Stimulated activated CD8-positive, alpha-beta memory T cell treated with anti-CD3 and anti-CD28 coated beads, Interleukin-4, amount 100 ng/mL, for 4 hours (primary cell): ENCODE measurements around the gene TPGS1.
"Not testable (repeated sequence)": the region's sequence is repeated elsewhere in the genome, so short reads cannot be mapped to it uniquely, and the experiment has no call there.

Experiments used
- DNase-seq, 2 donors: peaks; one replicate each; pipeline ENCODE4 v3.0.0-alpha.2; 2020; ENCODE audit warnings: low read depth in 2 of 2, low spot score in 1 of 2

The TPGS1 gene

DNA sequence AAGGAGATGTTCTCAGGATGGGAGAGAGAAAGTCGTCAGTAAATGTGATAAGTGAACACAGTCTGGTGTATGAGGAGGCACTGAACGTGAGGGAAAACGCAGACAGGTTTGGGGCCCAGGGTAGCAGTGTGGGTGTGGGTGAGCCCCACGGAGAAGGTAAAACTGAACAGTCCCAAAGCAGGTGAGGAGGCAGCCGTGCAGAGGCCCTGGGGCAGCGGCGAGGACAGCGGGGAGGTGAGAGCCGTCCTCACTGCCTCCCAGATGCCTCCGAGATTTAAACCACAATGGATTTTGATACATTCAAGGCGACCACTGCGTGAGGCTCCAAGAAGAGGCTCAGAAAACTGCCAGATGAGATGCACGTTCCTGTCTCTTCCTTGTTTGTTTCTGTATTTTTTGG lies 31.9 kb upstream of the TPGS1 start:
- no peak for DNase-seq

DNA sequence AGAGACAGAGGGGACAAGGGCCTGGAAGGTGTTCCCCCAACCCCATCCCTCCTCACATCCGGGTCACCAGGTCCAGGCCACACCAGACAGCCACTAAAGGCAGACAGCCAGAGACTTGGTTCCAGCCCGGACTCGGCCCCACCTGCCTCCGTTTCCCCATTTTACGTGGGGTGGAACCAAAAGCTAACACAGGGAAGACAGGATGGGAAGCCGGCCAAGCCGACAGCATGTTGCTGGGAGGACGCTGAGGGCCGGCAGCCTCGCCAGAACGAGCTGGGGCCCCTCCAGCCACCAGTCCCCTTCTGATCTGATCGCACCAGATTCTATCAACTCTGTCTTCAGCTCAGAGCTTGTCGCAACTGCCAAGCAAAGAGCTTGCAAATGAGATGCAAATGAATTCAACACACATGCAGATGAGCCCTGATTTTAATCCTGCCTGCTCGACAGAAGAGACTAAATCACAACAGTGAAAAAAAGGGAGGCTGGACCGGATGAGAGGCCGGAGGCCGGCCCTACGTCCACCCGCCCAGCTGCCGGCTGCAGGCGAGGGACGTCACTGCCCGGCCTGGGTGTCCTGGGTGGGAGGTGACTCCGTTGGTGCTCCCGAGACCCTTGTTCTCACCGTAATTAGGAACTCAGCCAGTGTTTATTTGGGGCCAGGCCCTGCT lies 28.9 kb upstream of the TPGS1 start:
- DNase-seq: no peak

DNA sequence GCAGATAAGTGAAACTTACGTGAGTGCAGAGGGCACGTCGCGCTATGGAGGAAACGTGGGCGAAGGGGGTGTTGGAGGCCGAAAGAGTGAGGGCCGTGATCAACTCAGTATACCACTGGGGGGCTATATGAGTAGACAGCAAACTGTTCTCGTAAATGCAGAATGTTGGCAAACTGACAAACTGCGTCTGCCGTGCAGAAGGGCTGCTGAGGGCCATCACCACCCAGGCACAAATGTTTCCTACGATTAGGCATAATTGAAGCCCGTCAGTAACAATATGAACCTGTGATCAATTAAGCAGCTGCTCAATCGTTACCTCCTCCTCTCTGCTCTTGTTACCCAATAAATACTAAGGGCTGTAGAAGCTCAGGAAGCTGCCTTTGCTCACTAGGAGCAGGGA lies 28.3 kb upstream of the TPGS1 start:
- no peak for DNase-seq

DNA sequence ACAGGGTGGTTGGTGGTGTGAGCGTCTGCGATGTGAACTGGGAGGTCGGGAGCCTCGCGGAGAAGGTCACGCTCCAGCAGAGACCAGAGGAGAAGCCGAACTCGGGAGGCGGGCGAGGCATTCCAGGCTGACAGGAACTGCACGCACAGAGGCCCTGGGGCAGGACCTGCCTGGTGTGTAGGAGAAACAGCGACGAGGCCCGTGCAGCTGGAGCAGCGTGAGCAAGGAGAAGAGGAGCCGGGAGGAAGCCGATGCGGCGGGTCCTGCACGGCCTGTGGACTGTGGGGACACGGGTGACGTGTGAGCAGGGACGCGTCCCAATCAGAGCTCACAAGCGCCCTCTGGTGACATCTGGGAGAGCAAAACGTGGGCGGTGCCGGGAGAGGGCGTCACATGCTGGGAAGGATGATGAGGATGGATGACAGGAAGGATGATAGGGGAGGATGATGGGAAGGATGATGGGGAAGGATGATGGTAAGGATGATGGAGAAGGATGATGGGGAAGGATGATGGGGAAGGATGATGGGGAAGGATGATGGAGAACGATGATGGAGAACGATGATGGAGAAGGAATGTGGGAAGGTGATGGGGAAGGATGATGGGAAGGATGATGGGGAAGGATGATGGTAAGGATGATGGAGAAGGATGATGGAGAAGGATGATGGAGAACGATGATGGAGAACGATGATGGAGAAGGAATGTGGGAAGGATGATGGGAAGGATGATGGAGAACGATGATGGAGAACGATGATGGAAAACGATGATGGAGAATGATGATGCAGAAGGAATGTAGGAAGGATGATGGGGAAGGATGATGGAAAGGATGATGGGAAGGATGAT lies 27.1 kb upstream of the TPGS1 start:
- no peak for DNase-seq

DNA sequence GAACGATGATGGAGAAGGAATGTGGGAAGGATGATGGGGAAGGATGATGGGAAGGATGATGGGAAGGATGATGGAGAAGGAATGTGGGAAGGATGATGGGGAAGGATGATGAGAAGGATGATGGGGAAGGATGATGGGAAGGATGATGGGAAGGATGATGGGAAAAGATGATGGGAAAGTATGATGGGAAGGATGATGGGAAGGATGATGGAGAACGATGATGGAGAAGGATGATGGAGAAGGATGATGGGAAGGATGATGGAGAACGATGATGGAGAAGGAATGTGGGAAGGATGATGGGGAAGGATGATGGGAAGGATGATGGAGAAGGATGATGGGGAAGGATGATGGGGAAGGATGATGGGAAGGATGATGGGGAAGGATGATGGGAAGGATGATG lies 26.2 kb upstream of the TPGS1 start:
- not testable (repeated sequence) for DNase-seq

DNA sequence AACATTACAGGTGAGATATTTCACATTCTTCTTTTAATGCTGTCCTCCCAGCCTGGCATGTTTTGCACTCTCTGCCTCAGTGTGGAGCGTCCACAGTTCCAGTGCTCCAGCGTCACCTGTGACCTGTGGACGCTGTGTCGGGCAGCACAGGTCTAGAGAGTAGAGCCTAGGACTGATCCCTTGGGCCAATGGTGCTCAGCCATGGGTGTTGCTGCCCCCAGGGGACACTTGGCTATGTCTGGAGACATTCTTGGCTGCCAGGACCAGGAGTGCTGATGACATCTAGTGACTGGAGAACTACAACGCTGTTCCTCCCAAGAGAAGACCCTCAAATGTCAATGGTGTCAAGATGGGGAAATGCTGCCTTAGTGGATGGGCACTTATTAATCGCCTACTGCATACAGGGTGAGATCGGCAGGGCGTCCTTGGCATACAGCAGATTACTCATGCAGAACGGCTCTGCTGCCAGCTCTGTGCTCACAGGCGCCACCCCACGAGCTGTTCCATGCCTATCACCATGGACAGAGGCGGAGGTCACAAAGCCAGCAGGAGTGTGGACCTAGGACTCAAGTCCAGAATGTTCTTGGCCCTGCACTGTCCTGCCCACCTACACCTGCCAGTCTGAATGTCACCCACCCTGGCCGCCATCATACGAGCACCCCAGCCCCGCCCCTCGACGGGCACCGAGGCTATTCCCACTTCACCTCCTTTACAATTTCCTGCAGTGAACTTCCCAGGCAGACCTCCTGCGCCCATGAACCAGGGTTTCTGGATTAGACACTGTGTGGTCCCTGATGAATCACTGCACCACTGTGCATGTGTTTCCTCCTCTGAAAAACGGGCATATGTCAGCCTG lies 24.9 kb upstream of the TPGS1 start:
- no peak for DNase-seq

DNA sequence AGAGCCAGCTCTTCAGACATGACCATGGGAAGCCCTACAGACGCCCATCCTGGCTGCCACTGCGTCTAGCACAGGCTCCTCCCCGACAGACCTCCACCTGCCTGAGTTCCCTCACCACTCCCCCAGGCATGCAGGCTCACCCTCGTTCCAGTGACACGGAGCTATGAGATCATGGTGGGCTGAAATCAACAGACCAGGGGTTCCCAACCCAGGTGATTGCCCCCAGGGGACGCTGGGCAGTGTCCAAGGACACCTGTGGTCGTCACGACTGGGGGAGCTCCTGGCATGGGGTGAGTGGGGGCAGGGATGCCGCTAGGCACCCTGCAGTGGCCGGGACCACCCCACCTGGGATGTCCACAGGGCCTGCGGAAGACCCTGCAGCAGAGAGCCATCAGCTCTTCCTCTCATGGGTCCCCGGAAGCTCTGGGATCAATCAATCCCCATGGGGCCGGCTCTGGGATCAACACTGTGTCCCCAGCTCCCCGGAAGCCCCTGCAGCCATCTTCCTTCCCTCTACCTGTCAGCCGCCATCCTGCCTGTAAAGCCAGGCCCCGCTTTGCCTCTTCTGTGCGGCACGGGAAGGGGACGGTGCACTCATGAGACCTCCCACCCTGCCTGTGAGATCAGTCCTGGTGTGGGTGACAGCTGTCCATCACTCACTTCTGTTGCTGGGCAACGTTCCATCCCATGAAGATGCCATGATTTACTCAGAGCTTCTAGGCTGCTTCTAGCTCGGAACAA lies 23.8 kb upstream of the TPGS1 start:
- no peak for DNase-seq

DNA sequence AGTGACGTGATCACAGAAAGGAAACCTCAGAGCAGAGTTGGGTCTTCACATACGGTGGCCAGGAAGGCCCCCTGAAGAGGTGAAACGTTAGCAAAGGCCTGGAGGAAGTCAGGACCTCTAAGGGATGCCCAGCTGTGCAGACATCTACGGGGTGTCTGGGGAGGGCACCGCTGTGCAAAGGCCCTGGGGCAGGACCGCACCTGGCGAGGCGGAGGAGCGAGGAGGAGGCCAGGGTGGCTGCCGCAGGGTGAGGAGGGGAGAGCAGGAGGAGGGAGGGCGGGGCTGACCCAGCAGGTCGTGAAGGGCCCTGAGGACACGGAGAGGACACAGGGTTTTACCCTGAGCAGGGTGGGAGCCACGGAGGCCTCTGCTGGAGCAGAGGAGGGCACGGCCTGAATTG lies 22.8 kb upstream of the TPGS1 start:
- no peak for DNase-seq

DNA sequence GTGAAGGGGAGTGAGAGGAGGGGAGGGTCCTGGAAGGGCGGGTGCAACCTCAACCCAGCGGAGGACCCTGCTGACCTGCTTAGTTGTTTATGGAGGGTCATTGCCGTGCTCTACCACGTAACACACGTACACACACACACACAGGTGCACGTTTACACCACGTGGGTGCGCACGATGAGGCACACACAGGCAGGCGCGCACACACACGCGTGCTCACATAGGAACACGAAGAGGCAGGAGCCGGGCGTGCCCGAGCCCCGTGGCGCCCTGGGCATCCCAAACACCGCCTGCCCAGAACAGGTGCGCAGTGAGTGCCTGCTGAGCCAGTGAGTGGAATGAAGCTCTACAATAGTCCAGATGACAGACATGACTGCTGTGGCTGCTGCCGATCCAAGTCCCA lies 22.2 kb upstream of the TPGS1 start:
- DNase-seq: no peak

DNA sequence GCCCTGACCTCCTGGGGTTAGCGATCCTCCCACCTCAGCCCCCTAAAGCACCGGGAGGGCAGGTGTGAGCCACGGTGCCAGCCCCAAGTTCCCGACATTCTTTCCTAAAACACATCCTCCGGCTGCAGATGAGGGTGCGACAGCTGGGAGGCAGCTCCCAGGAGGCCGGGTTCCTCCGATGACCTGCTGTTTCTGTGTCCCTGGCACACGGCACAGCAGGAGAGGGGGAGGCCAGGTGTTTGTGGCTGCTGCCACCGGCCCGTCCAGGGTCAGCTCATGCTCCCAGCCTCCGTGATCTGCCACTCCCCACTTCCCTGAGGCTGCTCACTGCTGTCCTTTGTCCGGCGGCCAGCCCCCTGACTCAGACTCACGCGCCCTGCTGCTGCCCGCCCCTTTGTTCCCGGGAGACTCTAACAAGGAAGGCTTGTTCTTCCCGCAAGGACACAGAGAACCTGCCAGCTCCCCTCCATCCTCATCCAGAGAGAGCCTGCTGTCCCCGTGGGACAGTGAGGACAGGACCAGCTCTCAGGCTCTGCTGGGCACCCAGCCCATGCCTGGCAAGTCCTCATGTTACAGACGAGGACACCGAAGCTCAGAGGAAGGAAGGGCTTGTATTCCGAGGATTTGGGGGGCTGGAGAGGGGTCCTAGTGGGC lies 21.6 kb upstream of the TPGS1 start:
- no peak for DNase-seq

DNA sequence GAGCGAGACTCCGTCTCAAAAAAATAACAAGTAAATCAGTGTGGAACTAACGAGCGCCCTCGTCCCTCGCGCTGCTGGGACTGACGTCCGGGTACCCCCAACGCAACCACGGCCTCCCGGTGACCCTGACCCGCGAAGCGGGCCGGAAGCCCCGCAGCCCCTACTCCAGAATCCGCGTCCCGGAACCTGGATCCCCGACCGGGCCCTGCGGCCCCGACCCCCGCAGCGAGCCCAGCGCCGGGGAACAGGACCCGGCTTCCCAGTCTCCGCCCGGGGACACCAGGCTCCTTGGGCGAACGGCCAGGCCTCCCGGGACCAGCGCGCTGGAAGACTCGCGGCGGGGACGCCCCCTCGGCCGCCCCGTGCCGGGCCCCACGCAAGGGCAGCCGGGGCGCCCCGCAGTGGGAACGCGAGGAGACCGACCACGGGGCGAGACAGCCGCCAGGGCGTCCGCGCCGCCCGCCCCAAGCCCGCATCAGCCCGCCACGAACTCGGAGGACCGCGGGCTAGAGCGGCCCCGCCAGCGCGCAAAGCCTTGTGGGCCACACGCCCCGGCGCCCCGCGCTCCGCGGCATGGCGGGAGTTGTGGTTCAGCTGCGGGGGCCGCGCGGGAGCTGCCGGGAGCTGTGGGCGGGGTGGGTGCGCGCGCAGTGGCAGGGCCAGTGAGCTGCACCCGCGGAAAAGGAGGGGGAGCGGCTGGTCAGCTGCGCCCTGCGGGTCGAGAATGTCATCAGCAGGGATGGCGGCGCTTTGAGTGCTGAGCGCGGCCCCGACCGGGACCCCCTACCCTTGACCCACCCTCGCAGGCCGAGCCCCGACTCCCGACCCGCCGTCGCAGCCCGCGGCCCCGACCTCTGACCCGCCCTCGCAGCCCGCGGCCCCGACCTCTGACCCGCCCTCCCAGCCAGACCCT lies 18.5 kb upstream of the TPGS1 start:
- DNase-seq: peak; percentile 81 to 86

DNA sequence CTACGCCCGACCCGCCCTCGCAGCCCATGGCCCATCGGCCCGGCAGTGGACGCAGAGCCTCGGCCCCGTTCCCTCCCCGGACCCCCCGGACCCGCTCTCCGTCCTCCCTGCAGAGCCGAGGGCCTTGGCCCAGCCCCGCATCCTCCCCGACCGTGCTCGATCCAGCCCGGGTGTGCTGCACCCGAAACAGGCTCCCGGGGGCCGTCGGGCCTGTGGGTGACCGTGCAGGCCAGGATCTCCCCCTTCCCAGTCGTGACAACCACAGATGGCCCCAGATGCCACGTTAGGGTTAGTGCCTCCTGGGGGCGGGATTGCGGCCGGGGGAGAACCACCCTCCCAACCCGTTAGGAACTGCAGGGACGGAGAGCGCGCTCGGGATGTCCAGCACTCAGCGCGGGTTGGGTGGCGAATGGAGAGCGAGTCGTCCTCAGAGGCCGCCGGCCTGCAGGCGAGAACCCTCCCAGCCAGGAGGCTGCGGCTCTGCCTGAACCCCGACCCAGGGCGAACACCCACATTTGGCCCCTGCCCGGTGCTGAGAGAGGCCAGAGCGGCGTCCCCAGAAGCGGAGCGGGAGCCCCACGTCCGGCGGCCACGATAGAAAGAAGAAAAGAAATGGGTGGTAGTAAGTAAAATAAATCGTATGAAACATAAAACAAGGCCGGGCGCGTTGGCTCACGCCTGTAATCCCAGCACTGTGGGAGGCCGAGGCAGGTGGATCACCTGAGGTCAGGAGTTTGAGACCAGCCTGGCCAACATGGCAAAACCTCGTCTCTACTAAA lies 17.7 kb upstream of the TPGS1 start:
- no peak for DNase-seq

DNA sequence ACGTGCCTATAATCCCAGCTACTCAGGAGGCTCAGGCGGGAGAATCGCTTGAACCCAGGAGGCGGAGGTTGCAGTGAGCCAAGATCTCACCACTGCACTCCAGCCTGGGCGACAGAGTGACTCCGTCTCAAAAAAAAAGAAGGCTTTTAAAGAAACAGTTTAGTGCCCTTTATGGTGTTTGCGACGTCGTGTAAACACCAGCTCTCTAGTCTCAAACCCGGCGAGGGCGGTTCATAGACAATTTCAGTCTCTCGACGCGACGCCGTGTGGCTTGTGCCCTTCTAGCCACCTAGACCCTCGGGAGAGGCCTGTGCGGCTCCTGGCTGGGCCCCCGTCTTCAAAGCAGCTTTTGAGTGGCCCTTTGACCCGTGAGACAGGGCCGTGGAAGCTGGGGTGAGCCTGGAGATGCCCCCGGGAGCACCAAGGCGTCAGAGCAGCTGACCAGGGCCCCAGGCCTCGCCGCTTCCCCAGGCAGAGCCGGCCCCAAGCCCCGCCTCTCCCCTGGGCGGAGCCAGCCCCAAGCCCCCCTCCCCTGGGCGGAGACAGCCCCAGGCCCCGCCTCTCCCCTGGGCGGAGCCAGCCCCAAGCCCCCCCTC lies 16.1 kb upstream of the TPGS1 start:
- DNase-seq: no peak

DNA sequence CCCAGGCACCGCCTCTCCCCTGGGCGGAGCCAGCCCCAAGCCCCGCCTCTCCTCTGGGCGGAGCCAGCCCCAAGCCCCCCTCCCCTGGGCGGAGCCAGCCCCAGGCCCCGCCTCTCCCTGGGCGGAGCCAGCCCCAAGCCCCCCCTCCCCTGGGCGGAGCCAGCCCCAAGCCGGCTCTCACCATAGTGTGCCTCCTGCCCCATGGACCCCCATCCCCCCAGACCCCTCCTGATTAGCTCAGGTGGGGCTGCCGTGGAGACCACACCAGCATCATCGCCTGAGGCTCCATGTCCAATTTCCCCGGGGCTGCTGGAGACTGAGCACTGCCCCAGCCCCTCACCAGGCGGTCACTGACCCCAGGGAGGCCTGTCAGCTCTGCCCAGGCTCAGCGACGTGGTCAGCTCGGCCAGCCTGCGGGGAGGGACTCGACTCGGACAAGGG lies 15.2 kb upstream of the TPGS1 start:
- no peak for DNase-seq

DNA sequence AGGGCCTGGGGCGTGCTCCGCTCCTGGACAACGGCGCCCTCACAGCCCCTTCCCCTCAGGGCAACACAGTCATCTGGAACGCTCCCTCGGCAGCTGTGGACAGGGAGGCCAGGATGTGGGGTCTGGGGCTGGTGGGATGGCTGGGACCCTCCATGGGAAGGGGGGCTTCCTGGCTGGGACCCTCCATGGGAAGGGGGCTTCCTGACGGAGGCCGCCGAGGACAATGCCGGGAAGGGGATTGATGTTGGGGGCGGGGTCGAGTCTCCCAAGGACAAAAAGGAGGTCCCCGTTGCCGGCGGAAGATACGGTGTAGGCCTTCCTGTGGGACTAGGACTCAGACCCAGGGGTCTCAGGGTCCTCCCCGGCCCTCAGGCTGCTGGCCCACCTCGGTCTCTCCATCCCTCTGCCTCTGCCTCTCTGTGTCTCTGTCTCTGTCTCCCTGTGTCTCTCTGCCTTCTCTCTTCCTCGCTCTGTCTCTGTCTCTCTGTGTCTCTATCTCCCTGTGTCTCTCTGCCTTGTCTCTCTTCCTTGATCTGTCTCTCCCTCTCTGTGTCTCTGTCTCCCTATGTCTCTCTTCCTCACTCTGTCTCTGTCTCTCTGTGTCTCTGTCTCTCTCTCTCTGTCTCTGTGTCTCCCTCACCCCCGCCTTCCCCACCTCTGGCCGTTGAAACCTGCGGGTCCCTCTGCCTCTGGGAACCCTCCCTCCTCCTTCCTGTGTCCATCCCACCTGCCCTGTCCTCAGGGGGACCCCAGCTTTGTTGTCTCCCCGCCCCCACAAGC lies 13.7 kb upstream of the TPGS1 start:
- DNase-seq: no peak

DNA sequence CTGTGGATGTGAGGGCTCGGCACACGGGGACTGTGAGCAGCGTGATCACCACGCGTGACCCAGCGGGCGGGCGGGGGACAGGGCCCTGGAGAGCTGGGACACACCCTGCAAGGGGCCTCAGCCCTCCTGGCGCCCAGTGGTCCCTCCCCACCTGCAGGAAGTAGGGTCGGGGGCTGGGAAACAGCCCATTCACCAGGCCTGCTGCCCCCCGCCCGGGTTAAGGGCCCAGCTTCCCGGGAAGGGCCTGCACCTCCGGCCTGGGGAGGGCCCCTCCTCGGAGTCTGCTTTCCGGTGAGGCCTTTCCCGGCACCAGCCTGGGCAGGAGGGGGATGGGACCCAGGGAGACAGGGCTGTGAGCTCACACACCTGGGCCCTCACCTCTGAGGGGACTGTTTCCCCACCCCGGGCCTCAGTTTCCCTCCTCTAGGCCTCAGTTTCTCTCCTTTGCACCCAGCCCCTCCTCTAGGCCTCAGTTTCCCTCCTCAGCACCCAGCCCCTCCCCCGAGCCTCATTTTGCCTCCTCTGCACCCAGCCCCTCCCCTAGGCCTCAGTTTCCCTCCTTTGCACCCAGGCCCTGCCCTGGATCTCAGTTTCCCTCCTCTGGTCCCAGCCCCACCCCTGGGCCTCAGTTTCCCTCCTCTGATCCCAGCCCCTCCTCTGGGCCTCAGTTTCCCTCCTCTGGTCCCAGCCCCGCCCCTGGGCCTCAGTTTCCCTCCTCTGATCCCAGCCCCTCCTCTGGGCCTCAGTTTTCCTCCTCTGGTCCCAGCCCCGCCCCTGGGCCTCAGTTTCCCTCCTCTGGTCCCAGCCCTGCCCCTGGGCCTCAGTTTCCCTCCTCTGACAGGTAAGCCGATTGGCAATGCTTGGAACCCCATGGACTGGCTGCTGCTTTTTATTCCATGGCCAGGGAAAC lies 12.9 kb upstream of the TPGS1 start:
- no peak for DNase-seq

DNA sequence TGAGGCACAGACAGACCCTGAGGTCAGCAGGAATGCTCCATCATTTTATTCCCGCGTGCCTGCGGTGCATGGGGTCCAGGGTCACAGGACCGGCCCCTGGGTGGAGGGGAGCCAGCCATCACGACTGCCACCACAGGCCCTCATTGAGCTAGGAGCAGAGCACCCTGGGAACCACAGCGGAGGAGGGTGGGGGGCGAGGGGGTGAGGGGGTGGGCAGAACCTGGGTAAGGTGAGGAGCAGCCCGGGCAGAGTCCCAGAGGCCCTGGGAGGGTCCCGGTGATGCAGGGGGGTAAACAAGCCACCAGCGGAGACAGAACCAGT lies 12.3 kb upstream of the TPGS1 start:
- DNase-seq: no peak
